Measurements from ENCODE around the gene KRT71.

Gene KRT71

GRCh38 chr12:52499806-52500560 lies 53.0 kb downstream of the KRT71 start:
- no peak overlapping the region for H3K4me3 ChIP-seq (ENCODE audit: low read depth, low read length)

GRCh38 chr12:52498946-52499345 lies 54.0 kb downstream of the KRT71 start:
- H3K4me3 ChIP-seq (ENCODE audit: low read depth, low read length), result no peak overlapping the region

GRCh38 chr12:52497975-52498374 lies 55.0 kb downstream of the KRT71 start:
- H3K4me3 ChIP-seq (ENCODE audit: low read depth, low read length), result no peak overlapping the region

DNA sequence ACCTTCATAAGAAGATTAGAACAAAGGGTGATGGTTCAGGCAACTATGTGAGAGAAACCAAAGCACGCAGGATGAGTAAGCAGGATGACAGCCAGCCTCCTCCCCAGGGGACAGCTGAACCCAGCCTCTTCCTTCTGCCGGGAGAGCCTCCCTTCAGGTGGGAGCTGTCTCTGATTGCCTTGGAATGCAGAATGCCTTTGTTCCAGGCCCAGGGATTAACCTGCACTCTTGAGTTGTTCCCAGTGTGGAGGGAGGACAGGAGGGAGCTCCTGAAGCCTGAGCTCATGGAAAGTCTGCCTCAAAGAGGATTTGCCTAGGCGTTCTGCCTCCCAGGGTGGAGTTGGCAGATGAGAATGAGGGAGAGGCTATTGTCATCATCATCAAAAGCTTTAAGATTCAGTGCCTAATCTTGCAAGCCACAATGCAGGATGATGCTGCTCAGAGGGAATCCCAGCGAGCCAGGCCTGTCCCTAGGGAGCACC lies 56.3 kb downstream of the KRT71 start:
- H3K4me3 ChIP-seq (ENCODE audit: low read depth, low read length), result no peak overlapping the region

GRCh38 chr12:52496054-52496453 lies 56.9 kb downstream of the KRT71 start:
- no peak overlapping the region for H3K4me3 ChIP-seq (ENCODE audit: low read depth, low read length)

DNA sequence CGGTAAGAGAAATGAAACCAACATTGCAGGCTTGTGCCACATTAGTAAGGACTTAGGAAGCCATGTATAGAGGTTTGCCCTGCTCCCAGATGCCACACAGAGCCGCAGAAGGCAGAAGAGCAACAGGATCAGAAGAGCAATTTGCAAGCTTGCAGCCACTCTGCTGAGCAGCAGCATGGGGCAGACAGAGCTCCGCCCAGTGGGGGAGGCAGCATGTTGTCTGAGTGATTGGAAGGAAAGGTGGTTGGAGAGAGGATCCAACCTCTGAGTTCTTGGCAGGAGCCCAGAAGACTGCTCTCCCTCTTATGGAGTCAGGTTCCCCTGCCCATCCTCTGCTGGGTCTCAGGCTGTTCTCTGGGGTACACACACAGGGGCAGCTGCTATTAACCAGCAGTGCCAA lies 57.6 kb downstream of the KRT71 start:
- no peak overlapping the region for H3K4me3 ChIP-seq (ENCODE audit: low read depth, low read length)

GRCh38 chr12:52494518-52494917 lies 58.4 kb downstream of the KRT71 start:
- H3K4me3 ChIP-seq (ENCODE audit: low read depth, low read length), result no peak overlapping the region

DNA sequence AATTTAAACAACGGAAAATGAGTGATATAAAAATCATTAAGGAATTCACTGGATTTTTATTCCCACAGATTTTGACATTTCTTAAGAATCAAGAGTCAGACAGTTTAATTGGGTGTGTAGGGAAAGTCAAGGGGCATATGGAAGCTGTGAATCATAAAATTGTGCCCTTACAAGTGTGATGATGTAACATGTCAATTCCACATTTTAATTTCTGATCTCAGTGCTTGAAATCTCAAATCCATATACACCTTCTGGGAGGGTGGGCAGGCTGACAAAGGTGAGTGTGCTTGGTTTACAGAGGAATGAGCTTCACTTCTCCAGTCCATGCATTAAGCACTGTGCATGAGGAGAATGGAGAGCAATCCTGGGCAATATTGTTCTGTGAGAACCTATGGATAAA lies 58.8 kb downstream of the KRT71 start:
- no peak overlapping the region for H3K4me3 ChIP-seq (ENCODE audit: low read depth, low read length)

Data from iPS-11a (cell line).